GM21737 (cell line): Measurements from ENCODE around the gene WDR54.

ENCODE experiments used
- ATAC-seq: cut with Tn5 transposase; IDR thresholded peaks from one replicate; pipeline ENCODE4 v1.9.1; 2021; ENCODE audit warnings: mild to moderate bottlenecking, moderate library complexity; ENCODE audit not compliant: unreplicated experiment

The WDR54 gene

GRCh38 chr2:74474899-74475298, 53.4 kb downstream of the WDR54 start:
- no peak for ATAC-seq
